Upper lobe of left lung (tissue), 4 donors: ENCODE results near the gene MIB2.

ENCODE experiments used
- POLR2A ChIP-seq, 4 donors: fragments of 450-650 bp; IDR thresholded peaks; one replicate each; pipeline ENCODE4 v1.5.1; 2016 to 2017; ENCODE audit warnings: antibody characterized with exemption in 4 of 4, mild to moderate bottlenecking in 2 of 4
- TF ChIP-seq, protein P1 (sequence below), 6 experiments: fragments of 450-650 bp in 4 of 6; fragments of 200-600 bp in 2 of 6; sonication (generic) in 2 of 6; IDR thresholded peaks; one replicate each; pipeline ENCODE4 v1.5.1; 2016 to 2019; ENCODE audit warnings: antibody characterized with exemption in 6 of 6

DNA sequence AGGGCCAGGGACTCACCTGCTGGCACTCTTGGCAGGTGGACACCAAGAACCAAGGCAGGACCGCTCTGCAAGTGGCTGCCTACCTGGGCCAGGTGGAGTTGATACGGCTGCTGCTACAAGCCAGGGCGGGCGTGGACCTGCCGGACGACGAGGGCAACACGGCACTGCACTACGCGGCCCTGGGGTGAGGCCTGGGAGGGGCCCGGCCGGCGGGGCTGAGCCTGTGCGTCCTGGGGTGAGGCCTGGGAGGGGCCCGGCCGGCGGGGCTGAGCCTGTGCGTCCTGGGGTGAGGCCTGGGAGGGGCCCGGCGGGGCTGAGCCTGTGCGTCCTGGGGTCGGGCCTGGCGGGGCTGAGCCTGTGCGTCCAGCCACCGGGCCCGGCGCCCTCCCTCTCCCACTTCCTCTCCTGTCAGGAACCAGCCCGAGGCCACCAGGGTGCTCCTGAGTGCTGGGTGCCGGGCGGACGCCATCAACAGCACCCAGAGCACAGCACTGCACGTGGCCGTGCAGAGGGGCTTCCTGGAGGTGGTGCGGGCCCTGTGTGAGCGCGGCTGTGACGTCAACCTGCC is 12.0 kb downstream of the MIB2 start:
- TF ChIP-seq, protein P1, sequence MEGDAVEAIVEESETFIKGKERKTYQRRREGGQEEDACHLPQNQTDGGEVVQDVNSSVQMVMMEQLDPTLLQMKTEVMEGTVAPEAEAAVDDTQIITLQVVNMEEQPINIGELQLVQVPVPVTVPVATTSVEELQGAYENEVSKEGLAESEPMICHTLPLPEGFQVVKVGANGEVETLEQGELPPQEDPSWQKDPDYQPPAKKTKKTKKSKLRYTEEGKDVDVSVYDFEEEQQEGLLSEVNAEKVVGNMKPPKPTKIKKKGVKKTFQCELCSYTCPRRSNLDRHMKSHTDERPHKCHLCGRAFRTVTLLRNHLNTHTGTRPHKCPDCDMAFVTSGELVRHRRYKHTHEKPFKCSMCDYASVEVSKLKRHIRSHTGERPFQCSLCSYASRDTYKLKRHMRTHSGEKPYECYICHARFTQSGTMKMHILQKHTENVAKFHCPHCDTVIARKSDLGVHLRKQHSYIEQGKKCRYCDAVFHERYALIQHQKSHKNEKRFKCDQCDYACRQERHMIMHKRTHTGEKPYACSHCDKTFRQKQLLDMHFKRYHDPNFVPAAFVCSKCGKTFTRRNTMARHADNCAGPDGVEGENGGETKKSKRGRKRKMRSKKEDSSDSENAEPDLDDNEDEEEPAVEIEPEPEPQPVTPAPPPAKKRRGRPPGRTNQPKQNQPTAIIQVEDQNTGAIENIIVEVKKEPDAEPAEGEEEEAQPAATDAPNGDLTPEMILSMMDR (IDR thresholded peaks at IDR 0.05), result no peak
- TF ChIP-seq POLR2A (IDR thresholded peaks at IDR 0.05), result no peak
